ENCODE data around the gene FUT2.
A peak's percentile ranks its signal among the peaks of the same experiment; 100 is the strongest.

- TF ChIP-seq CTCF (optimal IDR thresholded peaks at IDR 0.05 in 1 of 3, IDR thresholded peaks at IDR 0.05 in 1 of 3, conservative IDR thresholded peaks at IDR 0.05 in 1 of 3; ENCODE audit: extremely low read depth in 1 of 3, insufficient read depth in 2 of 3, low read length in 3 of 3), result peak; percentile 71 to 93 (median 73)
- no peak for TF ChIP-seq EZH2 (IDR thresholded peaks at IDR 0.05; ENCODE audit: low read length)
Measured at GRCh38 chr19:48674921-48675824, 20.6 kb upstream of the FUT2 start.

Measured in keratinocyte (primary cell).